Mononuclear cell (primary cell): ENCODE data around the gene MYOZ2. TPM values are rescaled to one million over a fixed set of nuclear protein-coding genes. Genes with fewer than 3 reads are reported as not detected.
"Not testable (repeated sequence)": the region's sequence is repeated elsewhere in the genome, so short reads cannot be mapped to it uniquely, and the experiment has no call there.

ENCODE experiments used
- H3K27me3 ChIP-seq: 2 replicates; pipeline ENCODE4 v1.6.0; 2011; ENCODE audit warnings: low read length, control low read depth; ENCODE audit not compliant: insufficient read depth
- H3K4me1 ChIP-seq: 2 replicates; pipeline ENCODE4 v1.5.1; 2011; ENCODE audit warnings: mild to moderate bottlenecking, low read length, control low read depth; ENCODE audit not compliant: insufficient read depth
- H3K4me3 ChIP-seq: 2 replicates; pipeline ENCODE4 v1.5.1; 2011; ENCODE audit warnings: mild to moderate bottlenecking, low read length, moderate library complexity
- H3K9me3 ChIP-seq: 2 replicates; pipeline ENCODE4 v1.5.1; 2011; ENCODE audit warnings: low read depth, mild to moderate bottlenecking, control low read depth, low read length
- total RNA-seq: library from RNA; depleted of rRNA; stranded (reverse); fragments of >200 nt; gene quantifications from one replicate; pipeline ENCODE4 v1.2.3, GENCODE V29; 2012

MYOZ2 gene
- total RNA-seq, 1 donor: not detected

GRCh38 chr4:119142833-119143232 is 7.2 kb downstream of the MYOZ2 start:
- Histone ChIP-seq H3K27me3 (no peaks in the 10 kb centered on the region), H3K9me3 (no peaks in the 10 kb centered on the region), H3K4me1 (peaks cover 6% of the 10 kb centered on the region), H3K4me3 (no peak overlapping the region)

- not testable (repeated sequence) for H3K9me3 ChIP-seq, H3K4me1 ChIP-seq, H3K27me3 ChIP-seq, H3K4me3 ChIP-seq
Measured at GRCh38 chr4:119143341-119143740, 7.7 kb downstream of the MYOZ2 start.

GRCh38 chr4:119149110-119149509 is 13.5 kb downstream of the MYOZ2 start:
- no peaks in the 10 kb centered on the region for H3K4me1 ChIP-seq
- H3K4me3 ChIP-seq: no peak overlapping the region
- peaks cover 9% of the 10 kb centered on the region for H3K27me3 ChIP-seq
- no peaks in the 10 kb centered on the region for H3K9me3 ChIP-seq

- Histone ChIP-seq H3K4me3 (no peak overlapping the region), H3K4me1 (no peaks in the 10 kb centered on the region), H3K27me3 (peaks cover 9% of the 10 kb centered on the region), H3K9me3 (no peaks in the 10 kb centered on the region)
Measured at GRCh38 chr4:119151161-119151560, 15.5 kb downstream of the MYOZ2 start.

- H3K9me3 ChIP-seq: no peaks in the 10 kb centered on the region
- peaks cover 9% of the 10 kb centered on the region for H3K27me3 ChIP-seq
- no peaks in the 10 kb centered on the region for H3K4me1 ChIP-seq
- H3K4me3 ChIP-seq: no peak overlapping the region
Measured at GRCh38 chr4:119152741-119153140, 17.1 kb downstream of the MYOZ2 start.

GRCh38 chr4:119162174-119162573 is 26.5 kb downstream of the MYOZ2 start:
- Histone ChIP-seq H3K4me1 (no peaks in the 10 kb centered on the region), H3K9me3 (no peaks in the 10 kb centered on the region), H3K27me3 (no peaks in the 10 kb centered on the region), H3K4me3 (no peak overlapping the region)

GRCh38 chr4:119165767-119166166 is 30.1 kb downstream of the MYOZ2 start:
- H3K27me3 ChIP-seq: no peaks in the 10 kb centered on the region
- no peak overlapping the region for H3K4me3 ChIP-seq
- H3K9me3 ChIP-seq: no peaks in the 10 kb centered on the region
- H3K4me1 ChIP-seq: no peaks in the 10 kb centered on the region

- no peaks in the 10 kb centered on the region for H3K9me3 ChIP-seq
- no peak overlapping the region for H3K4me3 ChIP-seq
- no peaks in the 10 kb centered on the region for H3K4me1 ChIP-seq
- H3K27me3 ChIP-seq: no peaks in the 10 kb centered on the region
Measured at GRCh38 chr4:119170195-119170594, 34.6 kb downstream of the MYOZ2 start.

- Histone ChIP-seq H3K4me1 (no peaks in the 10 kb centered on the region), H3K27me3 (no peaks in the 10 kb centered on the region), H3K4me3 (no peak overlapping the region), H3K9me3 (no peaks in the 10 kb centered on the region)
Measured at GRCh38 chr4:119172223-119172622, 36.6 kb downstream of the MYOZ2 start.

- H3K9me3 ChIP-seq, H3K4me1 ChIP-seq, H3K4me3 ChIP-seq: not testable (repeated sequence)
Measured at GRCh38 chr4:119173729-119174361, 38.2 kb downstream of the MYOZ2 start.

GRCh38 chr4:119179011-119179410 is 43.4 kb downstream of the MYOZ2 start:
- H3K9me3 ChIP-seq: no peaks in the 10 kb centered on the region
- no peak overlapping the region for H3K4me3 ChIP-seq
- no peaks in the 10 kb centered on the region for H3K4me1 ChIP-seq
- no peaks in the 10 kb centered on the region for H3K27me3 ChIP-seq

More at GRCh38 chr4:119173729-119174361, 38.2 kb downstream of the MYOZ2 start:
- H3K27me3 ChIP-seq: not testable (repeated sequence)

GRCh38 chr4:119184128-119184527 is 48.5 kb downstream of the MYOZ2 start:
- H3K9me3 ChIP-seq: no peaks in the 10 kb centered on the region
- no peaks in the 10 kb centered on the region for H3K27me3 ChIP-seq
- H3K4me3 ChIP-seq: no peak overlapping the region
- no peaks in the 10 kb centered on the region for H3K4me1 ChIP-seq

GRCh38 chr4:119189638-119190037 is 54.0 kb downstream of the MYOZ2 start:
- no peak overlapping the region for H3K4me3 ChIP-seq
- no peaks in the 10 kb centered on the region for H3K27me3 ChIP-seq
- H3K9me3 ChIP-seq: no peaks in the 10 kb centered on the region
- H3K4me1 ChIP-seq: no peaks in the 10 kb centered on the region

GRCh38 chr4:119190354-119190753 is 54.7 kb downstream of the MYOZ2 start:
- no peaks in the 10 kb centered on the region for H3K4me1 ChIP-seq
- H3K9me3 ChIP-seq: no peaks in the 10 kb centered on the region
- no peaks in the 10 kb centered on the region for H3K27me3 ChIP-seq
- H3K4me3 ChIP-seq: no peak overlapping the region

- Histone ChIP-seq H3K4me3 (no peak overlapping the region), H3K27me3 (no peaks in the 10 kb centered on the region), H3K9me3 (no peaks in the 10 kb centered on the region), H3K4me1 (no peaks in the 10 kb centered on the region)
Measured at GRCh38 chr4:119191505-119191904, 55.9 kb downstream of the MYOZ2 start.

- Histone ChIP-seq H3K9me3 (no peaks in the 10 kb centered on the region), H3K4me1 (no peaks in the 10 kb centered on the region), H3K27me3 (no peaks in the 10 kb centered on the region), H3K4me3 (no peak overlapping the region)
Measured at GRCh38 chr4:119197772-119198212, 62.2 kb downstream of the MYOZ2 start.
